GM19452 (cell line): Measurements from ENCODE around the gene PIH1D1.

Source experiments
- ATAC-seq: cut with Tn5 transposase; IDR thresholded peaks from one replicate; pipeline ENCODE4 v1.9.1; 2021; ENCODE audit not compliant: unreplicated experiment

Gene PIH1D1

DNA sequence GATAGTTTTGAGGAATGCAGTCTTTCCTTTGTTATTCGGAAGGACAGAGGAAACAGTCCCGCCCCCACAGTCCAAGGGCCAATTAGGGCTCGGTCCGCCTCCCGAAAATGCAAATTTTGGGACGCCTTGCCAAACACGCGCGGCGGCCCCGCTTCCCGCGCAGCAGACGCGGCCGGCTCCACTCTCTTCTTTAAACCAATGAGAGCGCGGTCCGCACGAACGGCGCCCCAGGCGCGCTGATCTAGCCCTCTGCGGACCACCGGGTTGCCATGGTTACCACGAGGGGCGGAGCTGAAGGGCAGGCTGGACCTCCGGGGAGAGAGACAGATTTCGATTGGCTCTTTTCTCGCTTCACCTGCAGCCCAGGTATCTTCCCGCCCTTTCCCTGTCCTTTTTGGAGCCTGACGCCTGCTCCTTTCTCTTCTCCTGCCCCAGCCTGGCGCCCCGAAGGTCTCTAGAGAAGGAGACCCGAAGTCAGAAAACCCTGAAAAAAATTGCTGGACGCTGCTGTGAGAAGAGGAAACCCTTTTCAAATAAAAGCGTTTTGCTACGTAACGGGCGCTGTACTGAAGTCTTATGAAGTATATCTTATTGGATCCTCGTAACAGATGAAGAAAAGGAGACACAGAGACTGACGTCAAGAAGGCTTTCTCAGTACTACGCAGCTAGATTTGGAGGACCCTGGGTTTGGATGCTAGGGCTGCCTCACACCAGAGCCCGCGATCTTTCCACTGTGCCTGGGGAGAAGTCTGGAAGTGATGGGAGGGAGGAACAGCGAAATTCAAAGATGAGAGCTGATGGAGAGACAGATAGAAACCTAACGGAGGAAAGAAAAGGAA lies 30.4 kb downstream of the PIH1D1 start:
- no peak for ATAC-seq

DNA sequence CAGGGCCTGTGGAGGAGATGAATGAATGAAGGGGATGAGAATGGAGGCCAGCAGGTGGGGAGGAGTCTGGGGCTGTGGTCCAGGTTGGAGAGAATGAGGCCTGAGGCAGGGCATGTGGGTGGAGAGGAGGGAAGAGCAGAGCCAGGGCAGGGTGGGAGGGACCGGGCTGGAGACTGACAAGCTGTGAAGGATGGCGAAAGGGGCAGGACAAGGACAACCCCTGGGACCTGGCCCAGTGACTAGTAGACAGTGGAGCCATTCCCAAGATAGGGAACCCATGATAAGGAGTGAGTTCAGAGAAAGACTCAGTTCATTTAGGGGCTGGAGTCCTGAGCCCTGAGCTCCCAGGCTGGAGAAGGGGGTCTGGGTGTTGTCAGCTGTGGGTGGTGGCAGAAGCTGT lies 31.4 kb downstream of the PIH1D1 start:
- no peak for ATAC-seq

DNA sequence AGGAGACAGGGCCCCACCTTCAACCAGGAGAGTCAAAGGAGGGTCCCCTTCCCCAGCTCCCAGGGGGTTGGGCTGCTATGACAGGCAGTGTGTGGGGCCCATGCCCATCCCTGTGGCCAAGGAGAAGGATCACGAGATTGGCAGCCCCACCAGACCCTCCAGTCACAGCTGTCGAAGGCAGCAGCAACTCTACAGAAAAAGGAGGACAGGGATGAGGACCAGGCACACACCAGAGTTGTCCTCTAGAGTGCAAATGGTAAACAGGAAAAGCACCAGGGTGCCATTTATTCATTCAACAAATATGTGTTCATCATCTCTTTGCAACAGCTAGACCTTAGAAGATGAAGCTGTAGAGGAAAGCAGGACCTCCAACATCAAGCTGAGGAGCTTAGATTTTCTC lies 32.4 kb downstream of the PIH1D1 start:
- no peak for ATAC-seq

DNA sequence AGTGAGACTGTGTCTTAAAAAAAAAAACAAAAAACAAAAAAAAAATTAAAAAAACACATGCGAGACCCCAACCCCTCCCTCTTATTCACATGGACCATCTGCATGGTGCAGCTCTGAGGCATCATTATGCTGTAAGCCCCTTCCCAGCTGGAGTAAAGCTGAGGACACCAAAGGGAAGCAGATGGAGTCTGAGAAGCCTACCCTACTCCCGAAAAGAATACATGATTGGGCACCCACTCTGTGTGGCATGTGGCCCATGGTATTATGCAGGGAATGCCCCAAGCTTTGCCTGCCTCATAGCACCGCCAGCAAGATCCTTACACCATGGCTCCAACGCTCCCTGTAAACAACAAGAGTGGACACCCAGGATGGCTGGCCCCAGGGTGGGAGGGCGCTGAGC lies 33.1 kb downstream of the PIH1D1 start:
- ATAC-seq, result no peak

DNA sequence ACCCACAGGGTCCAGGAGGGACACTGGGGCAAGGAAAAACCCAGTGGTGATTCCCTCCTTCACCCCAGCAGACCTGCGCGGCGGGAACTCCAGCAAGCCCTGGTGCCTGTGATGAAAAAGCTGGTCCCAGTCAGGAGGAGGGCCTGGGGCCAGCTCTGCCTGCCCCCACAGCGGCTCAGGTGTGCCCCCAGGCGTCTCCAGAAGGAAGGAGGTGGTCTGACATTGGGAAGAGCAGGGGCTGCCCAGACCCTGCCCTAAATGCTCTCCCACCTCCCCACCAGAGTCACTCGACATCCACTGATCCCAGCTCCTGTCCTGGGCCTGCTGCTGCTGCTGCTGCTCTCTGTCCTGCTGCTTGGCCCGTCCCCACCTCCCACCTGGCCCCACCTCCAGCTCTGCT lies 34.5 kb downstream of the PIH1D1 start:
- ATAC-seq, result no peak

DNA sequence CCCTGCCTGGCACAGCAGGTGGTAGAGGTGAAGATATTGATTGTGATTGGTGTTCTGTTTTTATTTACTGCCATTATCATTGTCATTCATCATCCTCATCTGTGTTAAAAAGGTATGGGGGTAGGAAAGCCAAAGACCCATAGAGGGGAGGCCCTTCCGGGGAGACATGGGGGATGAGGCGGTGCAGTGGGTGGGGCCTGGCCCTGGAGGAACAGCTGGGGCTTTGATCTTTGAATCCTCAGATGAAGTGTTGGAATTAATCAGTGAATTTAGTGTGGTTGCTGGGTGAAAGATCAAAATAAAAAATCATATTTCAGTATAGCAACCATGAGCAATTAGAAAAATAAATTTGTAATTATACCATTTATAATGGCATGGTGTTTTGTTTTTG lies 35.8 kb downstream of the PIH1D1 start:
- no peak for ATAC-seq

DNA sequence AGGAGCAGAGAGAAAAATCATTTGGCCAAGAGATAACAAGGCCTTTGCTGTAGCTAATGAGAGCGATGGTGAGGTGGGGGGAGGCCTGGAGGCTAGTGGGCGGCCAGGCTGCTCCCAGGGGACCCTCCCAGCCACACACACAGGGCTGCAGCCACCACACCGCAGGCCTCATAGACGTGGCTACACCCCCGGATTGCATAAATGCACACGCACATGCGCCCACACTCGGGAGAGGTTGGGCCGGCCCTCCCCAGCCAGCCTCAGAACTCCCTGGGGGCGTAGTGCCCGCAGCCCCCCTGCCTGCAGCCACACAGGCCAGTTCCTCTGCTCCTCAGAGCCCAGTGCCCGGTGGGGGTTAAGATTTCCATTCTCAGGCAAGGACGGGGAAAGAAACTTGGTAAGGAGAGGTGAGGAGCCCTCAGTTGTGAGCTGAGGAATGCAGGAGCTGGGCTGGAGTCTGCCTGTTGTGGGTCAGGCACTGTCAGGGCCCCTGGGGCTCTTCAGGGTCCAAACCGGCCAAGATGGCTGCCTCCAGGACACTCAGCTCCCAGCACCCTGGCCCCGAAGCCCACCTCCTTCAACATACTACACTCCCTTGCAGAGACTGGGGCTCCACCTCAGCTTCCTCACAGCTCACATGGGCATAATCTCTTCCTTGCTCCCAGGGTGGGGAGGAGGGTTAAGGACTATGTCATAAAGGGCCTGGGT lies 36.4 kb downstream of the PIH1D1 start:
- ATAC-seq, result no peak

DNA sequence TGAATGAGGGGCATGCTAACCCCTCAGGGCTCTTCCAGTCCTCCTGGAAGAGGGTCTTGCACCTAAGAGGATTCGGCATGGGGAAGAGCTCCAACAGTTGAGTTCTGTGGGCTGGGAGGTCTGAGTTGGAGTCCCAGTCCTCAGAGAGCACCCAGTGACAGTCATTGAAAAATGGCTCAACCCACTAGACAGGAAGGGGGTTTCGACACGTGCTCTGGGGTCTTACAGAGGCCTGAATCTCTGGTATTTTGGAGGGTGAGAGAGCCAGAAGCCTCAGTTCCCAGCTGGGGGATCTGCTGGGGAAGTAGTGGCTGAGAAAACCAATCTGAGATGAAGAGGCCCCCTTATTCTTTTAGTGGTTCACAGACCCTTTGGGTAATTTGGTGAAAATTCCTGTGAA lies 37.4 kb downstream of the PIH1D1 start:
- no peak for ATAC-seq

DNA sequence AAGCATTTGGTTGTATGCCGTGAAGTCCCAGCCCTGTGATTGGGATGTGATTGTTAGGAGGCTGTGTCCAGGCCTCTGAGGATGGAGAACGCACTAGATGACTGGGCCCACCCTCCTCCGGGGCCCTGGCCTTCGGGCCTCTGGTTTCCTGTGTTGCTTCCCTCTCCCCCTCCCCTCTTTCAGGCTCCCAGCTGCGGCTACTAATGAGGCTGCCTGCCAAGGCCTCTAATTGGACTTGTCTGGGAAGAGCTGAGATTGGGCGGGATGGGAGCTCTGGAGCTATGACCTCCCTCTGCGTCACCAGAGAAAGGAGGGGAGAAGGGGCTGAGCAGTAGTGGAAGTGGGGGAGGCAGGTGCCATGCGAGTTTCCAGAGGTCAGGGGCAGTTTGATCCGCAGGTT lies 38.3 kb downstream of the PIH1D1 start:
- no peak for ATAC-seq

DNA sequence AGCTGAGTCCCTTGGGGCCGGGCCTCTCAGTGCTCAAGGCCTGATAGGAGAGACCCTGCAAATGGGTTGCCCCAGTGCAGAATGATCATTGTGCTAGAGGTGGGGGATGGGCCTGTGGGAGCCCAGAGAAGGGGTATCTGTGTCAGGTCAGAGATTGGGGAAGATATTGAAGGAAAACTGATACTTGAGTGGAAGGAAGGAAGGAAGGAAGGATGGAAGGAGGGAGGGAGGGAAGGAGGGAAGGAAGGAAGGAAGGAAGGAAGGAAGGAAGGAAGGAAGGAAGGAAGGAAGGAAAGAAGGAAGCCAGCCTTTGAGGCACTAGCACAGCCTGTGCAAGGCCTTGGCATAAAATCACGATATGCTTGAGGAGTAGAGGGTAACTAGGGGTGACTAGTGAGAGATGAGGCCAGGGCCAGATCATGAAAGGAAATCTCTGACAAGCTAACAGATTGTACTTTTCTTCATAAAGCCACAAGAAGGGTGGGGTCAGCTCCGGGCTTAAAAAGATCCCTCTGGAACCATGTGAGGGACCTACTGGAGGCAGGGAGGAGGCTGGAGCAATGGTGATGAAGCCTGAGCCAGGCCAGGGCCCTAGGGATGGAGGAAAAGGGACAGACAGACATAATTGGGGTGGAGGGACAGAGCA lies 39.8 kb downstream of the PIH1D1 start:
- ATAC-seq, result no peak

DNA sequence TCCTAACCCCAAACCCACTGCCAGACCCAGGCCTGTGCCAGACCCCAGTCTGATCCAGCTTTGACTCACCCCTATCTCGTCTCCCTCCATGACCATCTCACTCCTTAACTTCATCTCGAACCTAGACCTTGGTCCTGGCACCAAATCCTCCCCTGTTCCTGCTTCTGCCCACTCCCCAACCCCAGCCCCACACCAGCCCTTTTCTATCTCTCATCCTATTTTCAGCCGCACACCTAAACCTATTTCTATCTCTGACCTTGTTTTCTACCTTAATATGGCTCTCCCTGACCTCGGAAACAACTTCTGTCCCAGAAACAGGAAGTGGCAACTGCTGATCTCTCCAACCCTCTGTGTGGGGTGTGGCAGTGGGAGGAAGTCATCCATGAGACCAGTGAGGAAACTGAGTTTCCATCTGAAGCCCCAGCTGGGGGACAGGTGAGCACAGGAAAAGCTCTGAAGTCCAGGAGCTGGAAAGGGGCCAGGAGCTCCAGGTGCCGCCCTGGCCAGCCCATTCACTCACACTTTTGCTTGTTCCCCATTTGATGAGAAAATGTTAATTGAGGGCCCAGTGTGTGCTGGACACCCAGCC lies 42.1 kb downstream of the PIH1D1 start:
- no peak for ATAC-seq

DNA sequence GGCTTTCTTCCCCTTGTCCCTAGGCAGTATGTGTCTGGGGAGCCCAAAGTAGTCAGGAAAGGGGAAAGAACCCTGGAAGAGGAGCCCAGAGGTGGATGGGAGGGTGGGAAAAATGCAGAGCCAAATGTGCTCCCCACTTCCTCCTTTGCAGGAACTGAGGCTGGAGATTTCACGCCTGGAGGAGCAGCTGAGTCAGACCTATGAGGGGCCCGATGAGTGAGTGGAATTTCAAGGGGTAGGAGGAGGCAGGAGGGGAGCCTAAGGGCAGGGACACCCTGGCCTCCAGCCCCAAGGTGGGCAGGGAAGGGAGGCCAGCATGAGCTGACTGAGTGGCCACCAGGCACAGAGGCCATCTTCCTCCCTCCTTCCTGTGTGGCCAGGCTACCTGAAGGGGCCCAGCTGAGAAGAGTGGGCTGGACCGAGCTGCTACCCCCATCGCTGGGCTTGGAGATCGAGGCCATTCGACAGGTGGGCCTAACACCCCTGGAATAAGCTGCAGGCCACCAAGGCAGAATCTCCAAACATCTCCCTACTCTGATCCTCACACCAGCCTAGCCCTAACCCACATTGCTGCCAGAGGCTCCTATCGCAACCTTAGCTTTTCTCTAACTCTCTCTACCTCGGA lies 42.7 kb downstream of the PIH1D1 start:
- ATAC-seq, result no peak

DNA sequence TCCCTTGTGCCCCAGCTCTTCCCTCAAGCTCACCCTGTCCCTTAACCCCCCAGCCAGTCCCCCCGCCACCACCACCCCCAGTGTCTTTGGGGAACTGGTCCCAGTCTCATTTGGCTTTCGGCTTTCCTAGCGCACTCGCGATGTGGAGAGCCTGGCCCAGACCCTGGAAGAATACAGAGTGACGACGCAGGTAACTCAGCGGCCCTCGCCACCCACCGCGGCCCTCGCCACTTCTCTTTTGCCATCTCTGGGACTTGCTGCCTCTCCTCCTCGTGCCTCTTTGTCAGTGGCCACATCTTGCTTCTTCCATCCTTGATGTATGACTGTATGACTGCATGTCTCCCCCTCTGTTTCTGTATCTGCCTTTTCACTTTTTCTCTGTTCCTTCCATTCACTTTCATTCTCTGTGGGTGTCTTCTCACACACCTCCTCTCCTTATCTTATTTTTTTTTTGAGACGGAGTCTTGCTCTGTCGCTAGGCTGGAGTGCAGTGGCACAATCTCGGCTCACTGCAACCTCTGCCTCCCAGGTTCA lies 44.1 kb downstream of the PIH1D1 start:
- no peak for ATAC-seq

DNA sequence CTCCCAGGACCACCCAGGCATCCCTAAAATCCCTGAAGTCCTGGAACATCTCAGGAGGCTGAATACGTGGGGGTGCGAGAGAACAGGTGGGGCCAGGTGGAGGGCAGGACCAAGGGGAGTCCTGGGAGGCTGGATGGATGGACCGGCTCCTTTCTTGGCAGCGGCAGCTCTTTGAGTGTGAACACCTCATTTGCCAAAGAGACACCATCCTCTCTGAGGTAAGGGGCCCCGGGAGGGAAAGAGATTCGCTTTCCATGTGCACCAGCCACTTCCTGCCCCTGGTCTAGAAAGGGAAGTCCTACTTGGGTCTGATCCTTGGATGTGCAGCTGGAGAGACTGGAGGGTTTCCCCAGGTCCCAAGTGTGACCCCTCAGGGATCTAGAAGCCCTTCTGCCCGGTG lies 44.5 kb downstream of the PIH1D1 start:
- no peak for ATAC-seq

DNA sequence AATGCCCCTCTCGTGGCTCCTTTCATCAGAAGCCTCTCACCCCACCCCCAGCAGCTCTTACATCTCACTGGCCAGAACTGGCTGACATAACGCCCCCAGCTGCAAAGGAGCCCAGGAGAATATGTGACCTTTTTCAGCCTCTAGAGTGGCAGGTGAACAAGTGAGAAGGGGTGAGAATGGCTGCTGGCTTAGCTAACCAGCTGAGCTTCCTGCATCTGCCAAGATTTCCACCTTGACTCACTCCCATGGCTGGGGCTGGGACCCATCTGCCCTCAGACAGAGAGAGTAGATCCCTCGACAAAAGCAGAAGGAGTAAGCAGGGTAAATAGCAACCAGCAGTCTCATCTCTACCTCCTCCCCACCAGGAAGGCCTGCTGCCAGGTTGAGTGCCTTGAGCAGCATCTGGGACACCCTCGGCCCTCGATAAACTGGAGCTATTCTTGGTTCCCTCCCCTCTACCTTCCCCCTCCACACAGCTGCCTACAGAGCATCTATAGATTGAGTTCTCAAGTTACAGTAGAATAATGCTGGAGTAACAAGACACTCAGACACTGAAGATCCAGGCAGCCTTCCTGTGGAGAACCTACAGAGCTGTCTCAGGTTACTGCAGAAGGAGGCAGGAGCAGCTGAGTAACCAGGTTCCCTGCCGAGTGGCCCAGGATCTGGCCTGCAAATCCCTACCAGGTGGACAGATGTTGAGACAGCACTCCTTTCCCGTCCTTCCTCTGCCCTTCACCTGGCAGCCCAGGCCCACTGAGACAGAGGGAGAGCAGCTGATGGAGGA lies 48.0 kb downstream of the PIH1D1 start:
- ATAC-seq, result no peak

DNA sequence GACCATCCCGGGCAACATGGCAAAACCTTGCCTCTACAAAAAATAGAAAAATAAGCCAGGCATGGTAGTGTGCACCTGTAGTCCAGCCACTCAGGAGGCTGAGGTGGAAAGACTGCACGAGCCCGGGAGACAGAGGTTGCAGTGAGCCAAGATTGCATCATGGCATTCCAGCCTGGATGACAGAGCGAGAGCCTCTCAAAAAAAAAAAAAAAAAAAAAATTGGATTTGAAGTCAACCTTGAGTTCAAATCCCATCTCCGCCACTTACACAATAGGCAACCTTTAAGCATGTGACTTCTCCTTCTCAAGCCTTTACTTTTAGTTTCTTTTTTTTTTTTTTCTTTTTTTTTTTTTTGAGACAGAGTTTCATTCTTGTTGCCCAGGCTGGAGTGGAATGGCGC lies 51.6 kb downstream of the PIH1D1 start:
- no peak for ATAC-seq

DNA sequence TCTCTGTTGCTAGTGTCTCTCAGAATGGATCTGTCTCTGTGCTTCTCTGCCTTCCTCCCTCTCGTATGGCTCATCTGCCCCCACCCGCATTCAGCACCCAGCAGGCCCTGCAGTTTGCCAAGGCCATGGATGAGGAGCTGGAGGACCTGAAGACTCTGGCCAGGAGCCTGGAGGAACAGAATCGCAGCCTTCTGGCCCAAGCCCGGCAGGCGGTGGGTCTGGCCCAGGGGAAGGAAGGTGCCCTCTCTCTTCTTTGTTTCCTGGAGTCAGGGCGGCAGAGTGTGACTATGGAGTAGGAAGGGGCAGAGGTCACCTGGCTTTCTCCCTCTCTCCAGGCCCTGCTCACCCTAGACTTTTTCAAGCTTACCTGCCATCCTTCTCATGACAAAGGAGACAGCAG lies 52.7 kb downstream of the PIH1D1 start:
- no peak for ATAC-seq

DNA sequence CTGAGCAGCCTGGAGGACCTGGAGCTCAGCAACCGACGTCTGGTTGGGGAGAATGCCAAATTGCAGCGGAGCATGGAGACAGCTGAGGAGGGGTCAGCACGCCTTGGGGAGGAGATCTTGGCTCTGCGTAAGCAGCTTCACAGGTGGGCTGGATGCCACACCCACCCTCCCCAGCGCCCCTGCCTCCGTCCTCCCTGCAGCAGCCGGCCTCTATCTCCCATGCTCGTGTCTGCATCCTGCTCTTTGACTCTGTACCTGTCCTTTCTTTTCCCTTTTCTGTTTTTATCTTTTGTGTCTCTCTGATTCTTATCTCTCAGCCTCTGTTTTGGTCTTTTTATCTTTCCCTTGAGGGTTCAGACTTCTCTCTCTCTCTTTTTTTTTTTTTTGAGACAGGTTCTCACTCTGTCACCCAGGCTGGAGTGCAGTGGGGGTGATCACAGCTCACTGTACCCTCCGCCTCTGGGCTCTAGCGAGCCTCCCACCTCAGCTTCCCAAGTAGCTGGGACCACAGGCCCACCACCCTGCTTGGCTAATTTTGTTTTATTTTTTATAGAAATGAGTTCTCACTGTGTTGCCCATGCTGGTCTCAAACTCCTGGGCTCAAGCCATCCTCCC lies 53.5 kb downstream of the PIH1D1 start:
- ATAC-seq, result no peak

DNA sequence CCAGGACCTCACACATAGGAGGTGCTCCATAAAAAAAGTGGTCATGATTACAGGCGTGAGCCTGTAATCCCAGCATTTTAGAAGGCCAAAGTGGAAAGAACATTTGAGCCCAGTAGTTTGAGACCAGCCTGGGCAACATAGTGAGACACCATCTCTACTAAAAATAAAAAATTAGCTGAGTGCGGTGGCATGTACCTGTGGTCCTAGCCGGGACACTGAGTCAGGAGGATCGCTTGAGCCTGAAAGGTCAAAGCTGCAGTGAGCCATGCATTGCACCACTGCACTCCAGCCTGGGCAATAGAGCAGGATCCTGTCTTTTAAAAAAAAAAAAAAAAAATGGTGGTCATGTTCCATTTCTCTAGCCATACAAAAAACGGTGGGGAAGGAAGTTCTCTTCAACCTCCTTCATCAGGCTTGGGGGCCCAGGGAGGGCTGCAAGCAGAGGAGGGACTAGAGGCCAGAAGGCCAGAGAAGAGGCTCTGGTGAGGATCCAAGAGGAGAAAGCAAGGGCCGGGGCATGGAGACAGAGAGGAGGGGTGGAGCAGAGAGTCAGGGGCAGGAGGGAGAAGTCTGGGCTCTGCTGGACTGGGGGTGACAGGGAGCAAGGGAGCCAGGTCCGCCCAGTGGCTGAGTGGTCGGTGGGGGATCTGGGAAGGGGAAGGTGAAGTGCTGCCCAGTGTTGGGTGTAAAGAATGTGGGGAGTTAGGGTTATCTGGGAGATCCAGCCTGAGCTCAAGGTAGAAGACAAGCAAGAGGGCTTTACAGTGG lies 54.7 kb downstream of the PIH1D1 start:
- ATAC-seq, result no peak
